ENCODE data around the gene CLTCL1. TPM values are rescaled to one million over a fixed set of nuclear protein-coding genes. Genes with fewer than 3 reads are reported as not detected.

Gene CLTCL1
- total RNA-seq, 1 donor from 2014 or later: 28.2 TPM

DNA sequence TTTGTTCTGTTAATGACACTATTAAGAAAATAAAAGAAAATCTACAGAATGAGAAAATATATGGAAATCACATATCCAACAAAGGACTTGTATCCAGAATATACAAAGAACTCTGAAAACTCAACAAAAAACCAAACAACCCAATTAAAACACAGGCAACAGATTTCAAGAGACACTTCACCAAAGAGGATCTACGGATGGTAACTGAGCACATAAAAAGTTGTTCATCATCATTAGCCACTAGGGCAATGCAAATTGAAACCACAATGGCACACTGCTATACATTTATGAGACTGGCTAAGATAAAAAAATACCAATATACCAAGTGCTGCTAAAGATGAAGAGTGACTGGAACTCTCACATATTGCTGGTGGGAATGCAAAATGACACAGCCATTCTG, 78.5 kb downstream of the CLTCL1 start:
- DNase-seq (ENCODE audit: low read depth): no peak
- Histone ChIP-seq H3K4me3 (ENCODE audit: low read depth, low read length) (no peak overlapping the region), H3K27me3 (ENCODE audit: control insufficient read depth, insufficient read depth, low read length) (no peaks in the 10 kb centered on the region), H3K36me3 (ENCODE audit: control insufficient read depth, insufficient read depth, low read length) (peaks cover 4% of the 10 kb centered on the region)
- TF ChIP-seq, protein P1, sequence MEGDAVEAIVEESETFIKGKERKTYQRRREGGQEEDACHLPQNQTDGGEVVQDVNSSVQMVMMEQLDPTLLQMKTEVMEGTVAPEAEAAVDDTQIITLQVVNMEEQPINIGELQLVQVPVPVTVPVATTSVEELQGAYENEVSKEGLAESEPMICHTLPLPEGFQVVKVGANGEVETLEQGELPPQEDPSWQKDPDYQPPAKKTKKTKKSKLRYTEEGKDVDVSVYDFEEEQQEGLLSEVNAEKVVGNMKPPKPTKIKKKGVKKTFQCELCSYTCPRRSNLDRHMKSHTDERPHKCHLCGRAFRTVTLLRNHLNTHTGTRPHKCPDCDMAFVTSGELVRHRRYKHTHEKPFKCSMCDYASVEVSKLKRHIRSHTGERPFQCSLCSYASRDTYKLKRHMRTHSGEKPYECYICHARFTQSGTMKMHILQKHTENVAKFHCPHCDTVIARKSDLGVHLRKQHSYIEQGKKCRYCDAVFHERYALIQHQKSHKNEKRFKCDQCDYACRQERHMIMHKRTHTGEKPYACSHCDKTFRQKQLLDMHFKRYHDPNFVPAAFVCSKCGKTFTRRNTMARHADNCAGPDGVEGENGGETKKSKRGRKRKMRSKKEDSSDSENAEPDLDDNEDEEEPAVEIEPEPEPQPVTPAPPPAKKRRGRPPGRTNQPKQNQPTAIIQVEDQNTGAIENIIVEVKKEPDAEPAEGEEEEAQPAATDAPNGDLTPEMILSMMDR (IDR thresholded peaks at IDR 0.05; ENCODE audit: insufficient read depth, low read length, poor library complexity, severe bottlenecking): no peak

DNA sequence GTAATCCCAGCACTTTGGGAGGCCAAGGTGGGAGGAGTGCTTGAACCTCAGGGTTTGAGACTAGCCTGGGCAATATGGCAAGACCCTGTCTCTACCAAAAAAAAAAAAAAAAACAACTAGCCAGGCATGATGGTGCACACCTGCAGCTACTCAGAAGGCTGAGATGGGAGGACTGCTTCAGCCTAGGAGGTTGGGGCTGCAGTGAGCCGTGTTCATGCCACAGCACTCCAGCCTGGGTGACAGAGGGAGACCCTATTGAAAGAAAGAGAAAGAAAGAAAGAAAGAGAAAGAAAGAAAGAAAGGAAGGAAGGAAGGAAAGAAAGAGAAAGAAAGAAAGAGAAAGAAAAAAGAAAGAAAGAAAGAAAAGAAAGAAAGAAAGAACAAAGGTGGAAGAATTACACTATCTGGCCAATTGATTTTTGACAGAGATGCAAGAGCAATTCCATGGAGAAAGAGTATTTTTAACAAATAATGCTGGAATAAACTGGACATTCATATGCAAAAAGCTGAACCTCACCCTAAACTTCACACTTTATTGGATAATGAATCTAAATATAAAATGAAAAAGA, 79.1 kb downstream of the CLTCL1 start:
- DNase-seq (ENCODE audit: low read depth): no peak

DNA sequence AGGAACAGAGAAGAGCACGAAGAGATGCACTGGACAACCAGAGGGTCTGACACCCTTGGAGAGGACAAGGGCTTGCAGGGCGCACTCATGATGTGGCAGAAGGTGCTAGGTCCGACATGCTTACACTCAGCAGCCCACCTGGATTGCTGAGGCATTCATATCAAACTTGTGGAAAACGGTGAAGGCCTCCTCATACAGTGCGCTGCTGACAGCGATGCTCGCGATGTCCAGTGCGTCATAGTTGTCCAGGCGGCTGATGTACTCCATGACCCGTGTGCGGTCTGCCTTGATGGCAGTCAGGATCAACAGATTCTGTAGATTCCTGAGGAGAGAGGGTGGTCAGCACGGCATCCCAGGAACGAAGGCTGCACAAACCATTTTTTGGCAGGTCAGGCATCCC, 81.3 kb downstream of the CLTCL1 start:
- TF ChIP-seq, protein P1 (IDR thresholded peaks at IDR 0.05; ENCODE audit: insufficient read depth, low read length, poor library complexity, severe bottlenecking): no peak
- DNase-seq (ENCODE audit: low read depth): no peak
- peaks cover 4% of the 10 kb centered on the region for H3K36me3 ChIP-seq (ENCODE audit: control insufficient read depth, insufficient read depth, low read length)

More for the DNA sequence above, 79.1 kb downstream of the CLTCL1 start:
- Histone ChIP-seq H3K27me3 (ENCODE audit: control insufficient read depth, insufficient read depth, low read length) (no peaks in the 10 kb centered on the region), H3K36me3 (ENCODE audit: control insufficient read depth, insufficient read depth, low read length) (peaks cover 4% of the 10 kb centered on the region), H3K4me3 (ENCODE audit: low read depth, low read length) (no peak overlapping the region)
- TF ChIP-seq, protein P1 (IDR thresholded peaks at IDR 0.05; ENCODE audit: insufficient read depth, low read length, poor library complexity, severe bottlenecking): no peak

DNA sequence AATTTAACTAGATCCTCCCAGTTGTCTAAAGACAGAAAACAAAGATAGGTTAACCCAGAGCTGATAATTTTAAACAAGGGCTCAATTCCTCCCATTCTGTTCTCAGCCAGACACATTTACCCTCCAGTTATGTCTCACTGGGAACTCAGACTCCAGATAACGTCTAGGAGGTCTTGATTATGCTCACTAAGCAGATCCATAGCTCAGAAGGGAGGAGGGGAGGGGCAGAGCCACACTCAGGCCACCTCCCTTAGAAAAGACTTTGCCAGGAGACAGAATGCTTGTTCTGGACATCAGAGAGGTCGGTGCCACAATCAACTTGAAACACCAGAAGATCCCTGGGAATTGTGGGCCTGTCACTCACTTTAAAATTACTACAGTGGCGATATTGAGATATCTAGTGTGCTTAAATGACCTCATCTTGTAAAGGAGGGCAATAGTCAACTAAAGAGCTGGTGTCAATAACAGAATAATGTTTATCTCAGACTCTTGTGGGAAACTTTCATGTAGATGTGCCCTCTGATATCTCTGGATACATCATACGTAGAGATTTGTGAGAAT, 83.2 kb downstream of the CLTCL1 start:
- TF ChIP-seq, protein P1 (IDR thresholded peaks at IDR 0.05; ENCODE audit: insufficient read depth, low read length, poor library complexity, severe bottlenecking): no peak
- peaks cover 4% of the 10 kb centered on the region for H3K36me3 ChIP-seq (ENCODE audit: control insufficient read depth, insufficient read depth, low read length)
- H3K27me3 ChIP-seq (ENCODE audit: control insufficient read depth, insufficient read depth, low read length): no peaks in the 10 kb centered on the region
- DNase-seq (ENCODE audit: low read depth): no peak
- no peak overlapping the region for H3K4me3 ChIP-seq (ENCODE audit: low read depth, low read length)

More for the DNA sequence above, 81.3 kb downstream of the CLTCL1 start:
- Histone ChIP-seq H3K4me3 (ENCODE audit: low read depth, low read length) (no peak overlapping the region), H3K27me3 (ENCODE audit: control insufficient read depth, insufficient read depth, low read length) (no peaks in the 10 kb centered on the region)

DNA sequence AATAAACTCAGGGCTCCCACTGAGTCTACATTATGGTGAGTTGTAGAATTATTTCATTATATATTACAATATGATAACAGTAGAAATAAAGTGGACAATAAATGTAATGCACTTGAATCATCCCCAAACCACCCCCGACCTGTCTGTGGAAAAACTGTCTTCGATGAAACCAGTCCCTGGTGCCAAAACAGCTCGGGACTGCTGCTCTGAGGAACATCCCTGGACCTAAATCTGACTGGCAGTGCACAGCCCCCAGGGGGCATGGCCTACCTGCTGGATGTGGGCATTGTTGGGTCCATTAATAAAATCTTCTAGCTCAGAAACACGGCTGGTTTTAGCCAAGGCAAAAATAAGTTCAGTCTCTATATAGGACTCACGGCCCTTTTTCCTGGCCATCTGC, 83.6 kb downstream of the CLTCL1 start:
- TF ChIP-seq, protein P1 (IDR thresholded peaks at IDR 0.05; ENCODE audit: insufficient read depth, low read length, poor library complexity, severe bottlenecking): no peak
- DNase-seq (ENCODE audit: low read depth): no peak
- Histone ChIP-seq H3K4me3 (ENCODE audit: low read depth, low read length) (no peak overlapping the region), H3K36me3 (ENCODE audit: control insufficient read depth, insufficient read depth, low read length) (peaks cover 4% of the 10 kb centered on the region), H3K27me3 (ENCODE audit: control insufficient read depth, insufficient read depth, low read length) (no peaks in the 10 kb centered on the region)

DNA sequence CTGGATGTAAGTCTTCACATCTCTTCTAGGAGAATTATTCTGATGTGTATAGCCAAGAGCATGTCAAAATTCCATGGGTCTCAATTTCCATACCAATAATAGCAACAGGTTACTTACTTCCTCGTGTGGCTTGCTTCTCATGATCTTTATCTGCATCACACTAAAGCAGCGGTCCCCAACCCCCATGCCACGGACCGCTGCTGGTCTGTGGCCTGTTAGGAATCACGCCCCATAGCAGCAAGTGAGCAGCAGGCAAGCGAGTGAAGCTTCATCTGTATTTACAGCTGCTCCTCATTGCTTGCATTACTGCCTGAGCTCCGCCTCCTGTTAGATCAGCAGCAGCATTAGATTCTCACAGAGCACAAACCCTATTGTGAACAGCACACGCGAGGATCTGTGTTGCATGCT, 84.1 kb downstream of the CLTCL1 start:
- Histone ChIP-seq H3K4me3 (ENCODE audit: low read depth, low read length) (no peak overlapping the region), H3K36me3 (ENCODE audit: control insufficient read depth, insufficient read depth, low read length) (peaks cover 4% of the 10 kb centered on the region), H3K27me3 (ENCODE audit: control insufficient read depth, insufficient read depth, low read length) (no peaks in the 10 kb centered on the region)
- no peak for DNase-seq (ENCODE audit: low read depth)
- TF ChIP-seq, protein P1 (IDR thresholded peaks at IDR 0.05; ENCODE audit: insufficient read depth, low read length, poor library complexity, severe bottlenecking): no peak
